K562 (cell line): Measurements from ENCODE around the gene BICC1. TPM values are rescaled to one million over a fixed set of nuclear protein-coding genes. Genes with fewer than 3 reads are reported as not detected.

ENCODE experiments used
- ATAC-seq: fragments of 200-7000 bp; cut with Tn5 transposase; 3 replicates; pipeline ENCODE4 v1.9.1; 2020; ENCODE audit warnings: moderate library complexity
- BruUV-seq: library from RNA; stranded (reverse); fragments of 400-500 nt; replicated peaks from 2 replicates; lab custom pipeline; 2021; lab: Mats Ljungman, UMichigan
- CTCF ChIA-PET: fragments of 300-600 bp; formaldehyde crosslinking; extraction: SDS; loops from one replicate; lab custom pipeline; 2021; ENCODE audit warnings: low intra/inter-chr PET ratio; lab: Yijun Ruan, JAX
- POLR2A ChIA-PET: fragments of 300-600, 350-650 bp; sonication (Branson Sonifier 250); formaldehyde crosslinking; extraction: SDS; loops from one replicate; lab custom pipeline; 2021; ENCODE audit warnings: antibody characterized with exemption, inconsistent platforms; lab: Yijun Ruan, JAX
- DNase-seq, 4 experiments: peaks; one replicate each; pipeline versions ENCODE4 v3.0.0 to v3.0.0-alpha.2; 2011 to 2018; ENCODE audit warnings: low spot score in 3 of 4, mixed read lengths in 3 of 4; ENCODE audit errors: extremely low read depth in 1 of 4
- FAIRE-seq: peaks from 2 replicates; lab custom pipeline; 2011; peaks lifted over from hg19 to GRCh38; lab: Jason Lieb, UNC
- H2AFZ ChIP-seq: 2 replicates; pipeline ENCODE4 v1.6.0; 2011; ENCODE audit warnings: low read depth, low read length, control low read depth, inconsistent platforms
- H3K27ac ChIP-seq: fragments of 200-600 bp; 3 replicates; pipeline ENCODE4 v1.8.0; 2011; ENCODE audit warnings: low read depth, mild to moderate bottlenecking, control low read depth, inconsistent platforms, low read length, moderate library complexity, mixed read lengths; ENCODE audit errors: extremely low read depth
- H3K27me3 ChIP-seq, 2 experiments: fragments of 300-600 bp in 1 of 2; 2 replicates in 1 of 2; 3 replicates in 1 of 2; pipeline versions ENCODE4 v1.6.0 to v1.8.0; 2011; ENCODE audit warnings: inconsistent platforms in 2 of 2, low read length in 2 of 2, mild to moderate bottlenecking in 1 of 2, mixed read lengths in 1 of 2, moderate library complexity in 1 of 2; ENCODE audit not compliant: control insufficient read depth in 2 of 2, insufficient read depth in 2 of 2
- H3K36me3 ChIP-seq: fragments of 300-600 bp; 3 replicates; pipeline ENCODE4 v1.8.0; 2011; ENCODE audit warnings: mild to moderate bottlenecking, low read length, inconsistent platforms; ENCODE audit not compliant: control insufficient read depth, insufficient read depth
- H3K4me1 ChIP-seq, 2 experiments: fragments of 200-600 bp in 1 of 2; replicated peaks in 1 of 2; 2 replicates in 1 of 2; 3 replicates in 1 of 2; pipeline versions ENCODE4 v1.5.1 to v1.8.0; 2011; ENCODE audit warnings: inconsistent platforms in 2 of 2, low read length in 2 of 2, mild to moderate bottlenecking in 1 of 2, mixed read lengths in 1 of 2, moderate library complexity in 1 of 2; ENCODE audit not compliant: control insufficient read depth in 2 of 2, insufficient read depth in 2 of 2
- H3K4me2 ChIP-seq: 2 replicates; pipeline ENCODE4 v1.6.1; 2011; ENCODE audit warnings: low read length, control low read depth, inconsistent platforms, mixed read lengths; ENCODE audit not compliant: insufficient read depth
- H3K4me3 ChIP-seq: fragments of 200-600 bp; sonication (generic), shearing (Covaris generic); 2 replicates; pipeline ENCODE4 v1.5.1; 2016; ENCODE audit warnings: control low read depth, inconsistent platforms
- H3K79me2 ChIP-seq: fragments of 200-600 bp; 3 replicates; pipeline ENCODE4 v1.8.0; 2011; ENCODE audit warnings: low read length, inconsistent platforms; ENCODE audit not compliant: control insufficient read depth, insufficient read depth
- H3K9ac ChIP-seq, 2 experiments: 2 replicates each; pipeline versions ENCODE4 v1.6.0 to v1.6.1; 2011; ENCODE audit warnings: low read depth in 2 of 2, low read length in 2 of 2, control low read depth in 1 of 2, inconsistent platforms in 1 of 2, mild to moderate bottlenecking in 1 of 2, mixed read lengths in 1 of 2; ENCODE audit not compliant: insufficient read depth in 1 of 2
- H3K9me1 ChIP-seq: one replicate; pipeline ENCODE4 v1.6.0; 2011; ENCODE audit warnings: inconsistent platforms, mild to moderate bottlenecking, low read length, moderate library complexity; ENCODE audit not compliant: control insufficient read depth, insufficient read depth
- H3K9me3 ChIP-seq: replicated peaks from 2 replicates; pipeline ENCODE4 v1.5.1; 2011; ENCODE audit warnings: low read depth, low read length, inconsistent platforms; ENCODE audit not compliant: control insufficient read depth, insufficient read depth
- H4K20me1 ChIP-seq: replicated peaks from 2 replicates; pipeline ENCODE4 v1.6.1; 2011; ENCODE audit warnings: low read length, inconsistent platforms, mixed read lengths; ENCODE audit not compliant: control insufficient read depth, insufficient read depth
- BCL6 ChIP-seq: fragments of 250-450 bp; sonication (Bioruptor Pico); IDR thresholded peaks from 2 replicates; pipeline ENCODE4 v1.4.0; 2020
- CBX5 ChIP-seq: IDR thresholded peaks from 2 replicates; pipeline ENCODE4 v1.6.1; 2014; ENCODE audit warnings: low read depth, borderline replicate concordance
- ESRRB ChIP-seq: fragments of 250-450 bp; sonication (Bioruptor Pico); IDR thresholded peaks from 2 replicates; pipeline ENCODE4 v1.5.0; 2020; ENCODE audit warnings: mild to moderate bottlenecking, moderate library complexity, borderline replicate concordance
- FOXA1 ChIP-seq: fragments of 450-650 bp; IDR thresholded peaks from 2 replicates; pipeline ENCODE4 v1.6.1; 2016; ENCODE audit warnings: mild to moderate bottlenecking, borderline replicate concordance
- LCOR ChIP-seq: sonication (generic); formaldehyde crosslinking; IDR thresholded peaks from 2 replicates; pipeline ENCODE4 v1.8.0; 2022; ENCODE audit warnings: mild to moderate bottlenecking, missing genetic modification reagents
- LEF1 ChIP-seq: fragments of 450-650 bp; IDR thresholded peaks from 2 replicates; pipeline ENCODE4 v1.6.1; 2016; ENCODE audit warnings: mild to moderate bottlenecking
- PHTF2 ChIP-seq: fragments of 250-450 bp; sonication (Bioruptor Pico); IDR thresholded peaks from 2 replicates; pipeline ENCODE4 v1.5.0; 2021; ENCODE audit warnings: mild to moderate bottlenecking
- RBM17 ChIP-seq: fragments of 200-400 bp; formaldehyde crosslinking; IDR thresholded peaks from 2 replicates; pipeline ENCODE4 v1.6.1; 2017; ENCODE audit warnings: low read depth, mild to moderate bottlenecking, low read length, borderline replicate concordance
- SIX5 ChIP-seq, 2 experiments: IDR thresholded peaks; 2 replicates each; pipeline ENCODE4 v1.6.1; 2011; ENCODE audit warnings: low read length in 2 of 2, borderline replicate concordance in 1 of 2, low read depth in 1 of 2, mild to moderate bottlenecking in 1 of 2, moderate library complexity in 1 of 2; ENCODE audit not compliant: insufficient read depth in 1 of 2
- ZBTB5 ChIP-seq: fragments of 450-650 bp; IDR thresholded peaks from 2 replicates; pipeline ENCODE4 v1.6.1; 2017; ENCODE audit warnings: antibody characterized with exemption
- ZFP30 ChIP-seq: fragments of 250-450 bp; sonication (Bioruptor Pico); IDR thresholded peaks from 2 replicates; pipeline ENCODE4 v1.8.0; 2022; ENCODE audit warnings: moderate library complexity, mild to moderate bottlenecking, inconsistent platforms, borderline replicate concordance
- WGBS: fragments of 100-300 bp; shearing (Covaris generic); methylation state at CpG from one replicate; pipeline ENCODE4 v1.1.6; 2016; ENCODE audit warnings: low coverage, mixed read lengths; ENCODE audit not compliant: insufficient coverage; ENCODE audit errors: missing lambda C conversion rate; 5-methylcytosine and 5-hydroxymethylcytosine counted together
- in situ Hi-C: fragments of 300-500 bp; cut with MboI; formaldehyde crosslinking; loops from 4 replicates; pipeline ENCODE4 v1.15.0; 2018; ENCODE audit warnings: inconsistent platforms, mixed read lengths
- intact Hi-C: fragments of 100-400 bp; cut with micrococcal nuclease; formaldehyde crosslinking; loops from 2 replicates; pipeline ENCODE4 v1.14.2; 2022
- polyA plus RNA-seq, 8 experiments: library from polyadenylated mRNA; depleted of rRNA in 4 of 8; stranded (reverse) in 5 of 8; unstranded in 3 of 8; fragments of >200 nt; fragmentation: Nextera tagmentation in 2 of 8; fragmentation: Illumina TruSeq in 1 of 8; extraction: Ambion mirVana in 2 of 8; extraction: Trizol in 1 of 8; gene quantifications; 2 replicates each; pipeline versions ENCODE4 v1.2.1 to v1.2.3, GENCODE V29; 2011 to 2014; ENCODE audit warnings: inconsistent platforms in 1 of 8, missing spikeins in 1 of 8
- total RNA-seq, 7 experiments: library from RNA; depleted of rRNA in 6 of 7; stranded (reverse); fragments of >200 nt in 6 of 7; fragmentation: Illumina TruSeq in 2 of 7; extraction: Trizol in 2 of 7; gene quantifications; 2 replicates each; pipeline versions ENCODE4 v1.2.1 to v1.2.3, GENCODE V29; 2011 to 2021; ENCODE audit warnings: low replicate concordance in 1 of 7

BICC1 gene
- total and polyA plus RNA-seq, 9 of the 15 experiments (the other 6 are each of a cell fraction or from before 2014, with no cell fraction given), result not detected

GRCh38 chr10:58513188-58514110, 777 bp downstream of the BICC1 start:
- DNase-seq (no peak), FAIRE-seq (no peak), ATAC-seq (no peak)
- H3K27me3 ChIP-seq, result no peaks in the 10 kb centered on the region
- peaks cover 0 to 4% of the 10 kb centered on the region in 2 experiments; a peak in 1 of 5 replicates for H3K4me1 ChIP-seq
- ChIA-PET POLR2A (no interaction called here), CTCF (no interaction called here)
- no peak overlapping the region for H2AFZ ChIP-seq
- no peak overlapping the region for H3K9ac ChIP-seq
- in situ Hi-C loops (no loop called here), intact Hi-C loops (loop anchor here (10.0 kb wide), 1 partner anchor 199 kb away; no protein-coding TSS in a partner anchor)
- H3K4me2 ChIP-seq, result no peak overlapping the region
- H3K4me3 ChIP-seq, result no peak overlapping the region
- no peaks in the 10 kb centered on the region for H3K36me3 ChIP-seq
- 25% methylated on average over 52 of the region's 53 CpGs for WGBS
- no peaks in the 10 kb centered on the region for H3K9me1 ChIP-seq
- H3K27ac ChIP-seq, result no peak overlapping the region
- H3K79me2 ChIP-seq, result no peaks in the 10 kb centered on the region
- no TSS peak for BruUV-seq
- no peaks in the 10 kb centered on the region for H4K20me1 ChIP-seq
- no peak for TF ChIP-seq RBM17
- no peak for TF ChIP-seq CBX5
- no peak for TF ChIP-seq LEF1
- TF ChIP-seq BCL6 (CRISPR knock-in tag), result no peak
- no peak for TF ChIP-seq ZBTB5
- TF ChIP-seq SIX5 (IDR thresholded peaks at IDR 0.05; ENCODE audit: borderline replicate concordance in 1 of 2, insufficient read depth in 1 of 2, low read depth in 1 of 2, low read length in 2 of 2), result no peak
- TF ChIP-seq PHTF2 (CRISPR knock-in tag), result no peak
- no peak for TF ChIP-seq ESRRB
- TF ChIP-seq LCOR (CRISPR knock-in tag), result no peak
- no peak for TF ChIP-seq ZFP30 (CRISPR knock-in tag)
- TF ChIP-seq FOXA1, result no peak
- H3K9me3 ChIP-seq, result no peaks in the 10 kb centered on the region
